CD4-positive, alpha-beta T cell treated with Interferon alpha-2 for 1 hour (primary cell): Measurements from ENCODE around the gene ZBTB20.
A peak's percentile ranks its signal among the peaks of the same experiment; 100 is the strongest.

ENCODE experiments used
- DNase-seq, 2 donors: peaks; one replicate each; pipeline ENCODE4 v3.0.0-alpha.2; 2020 to 2022

ZBTB20 gene

DNA sequence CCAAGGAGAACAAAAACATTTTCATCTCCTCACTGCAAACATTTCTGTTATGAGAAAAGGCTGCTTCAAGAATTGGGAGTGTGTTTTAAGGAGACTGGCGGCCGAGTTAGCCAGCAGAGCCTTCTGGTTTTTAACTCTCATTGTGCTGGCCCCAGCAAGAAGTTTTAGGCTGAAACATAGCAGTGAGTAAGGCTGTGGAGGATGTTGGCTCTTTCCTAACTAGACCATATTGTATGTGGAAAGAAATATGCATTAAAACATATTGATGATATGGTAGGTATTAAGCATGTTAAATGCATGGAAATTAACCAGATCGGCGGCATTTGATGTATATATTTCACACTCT lies 762.6 kb downstream of the ZBTB20 start:
- no peak for DNase-seq

DNA sequence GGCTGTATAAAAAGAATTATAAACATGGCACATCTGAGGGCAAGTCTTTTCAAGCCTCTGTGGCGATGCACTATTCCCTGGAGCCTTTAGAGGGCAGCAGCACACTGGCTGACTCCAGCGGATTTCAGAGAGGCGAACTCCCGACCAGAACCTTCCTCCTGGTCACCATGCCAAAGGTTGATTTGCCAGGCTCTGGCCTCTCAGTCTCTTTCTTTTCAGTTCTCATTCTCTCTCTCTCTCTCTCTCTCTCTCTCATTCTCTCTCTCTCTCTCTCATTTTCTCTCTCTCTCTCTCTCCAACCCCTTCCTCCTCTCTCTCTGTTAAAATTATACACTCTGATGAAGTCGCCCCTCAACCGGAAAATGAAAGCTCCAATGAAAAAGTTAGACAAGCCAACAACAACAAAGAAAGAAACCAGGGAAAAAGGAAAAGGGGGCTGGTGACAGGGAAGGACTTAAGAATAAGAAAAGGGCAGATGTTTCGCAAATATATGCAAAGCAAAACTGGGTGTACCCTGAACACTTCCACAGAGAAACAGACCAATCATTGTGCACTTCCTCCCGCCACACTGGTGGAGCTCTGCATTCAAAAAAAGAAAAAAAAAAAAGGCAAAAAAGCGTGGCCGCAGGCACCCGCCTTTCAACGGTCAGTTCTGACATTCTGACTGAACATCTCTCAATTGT lies 763.1 kb downstream of the ZBTB20 start:
- DNase-seq = peak; percentile 59 to 73

DNA sequence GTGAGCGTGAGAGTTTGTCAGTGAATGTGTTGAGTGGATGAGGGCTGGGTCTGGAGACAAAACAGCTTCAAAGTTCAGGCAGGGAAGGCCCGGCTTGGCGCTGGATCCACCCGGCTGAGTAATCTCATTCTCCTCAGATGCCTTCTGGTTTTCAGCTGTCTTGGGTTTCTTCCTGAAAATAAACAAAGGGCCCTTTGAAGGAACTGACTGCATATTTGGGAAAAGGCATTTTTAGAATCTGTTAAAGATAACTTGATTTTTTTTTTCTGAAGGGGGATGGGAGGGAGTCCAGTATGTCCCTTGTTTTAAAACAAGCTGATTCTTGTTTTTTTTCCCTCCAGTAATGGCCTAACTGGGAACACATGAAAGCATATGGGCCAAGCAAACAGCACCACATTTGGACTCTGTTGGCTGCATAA lies 766.8 kb downstream of the ZBTB20 start:
- DNase-seq = no peak

DNA sequence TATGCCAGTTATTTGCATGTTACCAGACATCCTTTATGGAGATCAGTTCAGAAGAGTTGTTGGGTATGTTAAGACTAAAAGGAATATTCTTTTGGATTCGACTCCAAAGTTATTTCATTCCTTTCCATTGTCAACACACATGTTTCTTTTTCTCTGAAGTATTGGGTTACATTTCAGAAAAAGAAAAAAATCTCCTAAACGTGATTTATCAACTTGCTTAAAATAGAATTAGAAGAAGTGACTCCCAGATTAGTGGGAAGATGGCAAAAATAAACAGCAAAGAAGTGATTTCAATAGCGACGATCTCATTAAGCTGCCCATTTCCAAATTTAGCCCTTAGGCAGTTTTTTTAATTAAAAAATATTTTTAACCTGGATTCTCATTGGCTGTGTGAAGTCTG lies 767.8 kb downstream of the ZBTB20 start:
- DNase-seq = no peak

DNA sequence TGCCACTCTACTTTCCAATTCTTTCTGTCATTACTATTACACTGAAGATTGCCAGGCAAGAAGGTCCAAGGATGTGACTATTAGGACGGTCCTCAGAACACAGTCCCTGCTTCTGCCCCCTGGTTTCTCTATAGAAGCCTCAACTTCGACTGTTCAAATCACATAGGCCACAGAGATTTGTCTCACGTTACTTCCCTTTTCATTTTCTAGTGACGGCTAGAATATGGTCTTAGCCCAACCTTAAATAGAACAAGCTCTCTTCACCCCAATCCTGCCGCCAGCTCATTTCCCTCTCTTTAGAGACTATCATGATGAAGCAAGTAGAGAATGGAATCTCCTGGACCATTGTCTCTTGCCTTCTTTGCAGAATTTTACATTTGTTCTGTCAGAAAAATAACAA lies 768.3 kb downstream of the ZBTB20 start:
- DNase-seq = no peak

DNA sequence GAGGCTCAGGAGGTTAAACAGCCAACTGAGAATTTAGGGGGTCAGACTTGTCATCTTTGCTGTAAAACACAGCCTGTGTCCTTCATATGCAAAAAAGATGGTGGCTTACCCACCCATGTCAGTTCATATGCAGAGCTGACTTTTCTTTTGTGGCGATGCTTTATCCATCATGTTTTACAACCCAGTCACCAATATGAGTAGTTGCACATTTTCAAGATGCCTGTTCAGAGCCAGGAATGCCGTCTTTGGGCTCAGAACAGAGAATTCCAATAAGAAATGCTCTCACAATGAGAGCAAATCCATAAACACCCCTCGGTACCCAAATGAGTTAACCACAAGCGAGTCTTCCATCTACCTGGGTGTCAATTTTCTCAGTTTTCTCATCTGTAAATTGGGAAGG lies 769.7 kb downstream of the ZBTB20 start:
- no peak for DNase-seq

DNA sequence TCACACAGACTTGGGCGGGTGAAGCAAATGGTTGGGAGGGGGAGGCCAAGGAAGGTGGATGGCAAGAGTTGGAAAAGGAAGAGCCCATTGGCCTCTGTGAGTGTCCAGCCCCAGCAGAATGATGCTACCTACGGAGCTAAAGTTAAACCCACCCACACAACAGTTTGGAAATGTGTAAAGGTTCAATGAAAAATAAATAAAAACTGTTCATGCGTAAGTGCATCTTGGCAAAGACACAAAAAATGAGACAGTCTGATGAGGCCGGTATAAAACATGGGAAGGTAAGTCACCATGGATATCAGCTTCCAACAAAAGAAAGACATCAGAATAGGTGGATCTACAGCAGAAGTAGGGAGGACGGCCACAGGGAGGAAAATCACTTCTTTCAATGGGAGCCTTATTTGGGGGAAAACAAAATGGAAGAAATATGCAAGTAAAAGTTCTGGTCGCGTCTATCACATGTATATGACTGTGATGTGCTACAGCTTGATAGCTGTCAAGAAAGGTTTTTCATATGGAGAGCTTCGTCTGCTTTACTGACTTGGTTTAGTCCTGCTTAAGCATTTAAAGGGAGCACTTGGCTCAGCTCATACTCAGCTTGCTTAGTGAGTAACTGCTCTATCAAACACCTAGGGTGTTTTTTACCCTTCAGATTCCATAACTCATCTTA lies 770.4 kb downstream of the ZBTB20 start:
- no peak for DNase-seq

DNA sequence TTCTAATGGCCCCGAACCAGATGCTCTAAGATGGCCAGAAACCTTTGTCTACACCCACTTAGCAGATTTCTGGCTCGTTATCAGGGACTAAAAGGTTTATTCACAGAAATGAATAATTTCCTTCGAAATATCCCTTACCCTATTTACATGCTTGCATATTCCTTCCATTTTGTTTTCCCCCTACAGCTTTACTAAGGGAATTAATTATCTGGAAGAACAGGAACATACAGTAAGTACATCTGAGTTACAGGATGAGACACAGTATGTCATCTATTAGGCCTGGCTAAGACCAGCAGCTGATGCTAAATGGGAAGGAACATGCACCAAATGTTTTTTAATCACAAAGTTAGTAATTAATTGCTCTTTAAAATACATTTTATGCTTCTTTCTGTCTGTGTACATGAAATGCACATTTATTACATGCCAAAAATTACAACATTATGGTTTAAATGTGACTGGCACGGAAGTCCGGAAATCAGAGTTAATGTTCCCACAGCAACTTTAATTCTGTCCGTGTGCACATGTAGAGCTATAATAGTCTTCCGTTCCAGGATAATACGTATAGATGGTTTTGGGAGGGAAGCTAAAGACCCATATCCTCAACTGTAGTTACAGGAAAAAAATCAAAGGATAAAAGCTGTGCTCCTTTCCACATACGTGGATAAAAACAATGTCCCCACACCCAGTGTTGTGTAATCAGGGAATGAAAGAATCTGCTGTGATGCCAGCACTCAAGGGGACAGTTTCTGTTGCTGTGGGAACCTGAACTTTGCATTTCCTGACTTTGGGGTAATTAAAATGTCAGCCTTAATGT lies 771.3 kb downstream of the ZBTB20 start:
- DNase-seq = no peak

DNA sequence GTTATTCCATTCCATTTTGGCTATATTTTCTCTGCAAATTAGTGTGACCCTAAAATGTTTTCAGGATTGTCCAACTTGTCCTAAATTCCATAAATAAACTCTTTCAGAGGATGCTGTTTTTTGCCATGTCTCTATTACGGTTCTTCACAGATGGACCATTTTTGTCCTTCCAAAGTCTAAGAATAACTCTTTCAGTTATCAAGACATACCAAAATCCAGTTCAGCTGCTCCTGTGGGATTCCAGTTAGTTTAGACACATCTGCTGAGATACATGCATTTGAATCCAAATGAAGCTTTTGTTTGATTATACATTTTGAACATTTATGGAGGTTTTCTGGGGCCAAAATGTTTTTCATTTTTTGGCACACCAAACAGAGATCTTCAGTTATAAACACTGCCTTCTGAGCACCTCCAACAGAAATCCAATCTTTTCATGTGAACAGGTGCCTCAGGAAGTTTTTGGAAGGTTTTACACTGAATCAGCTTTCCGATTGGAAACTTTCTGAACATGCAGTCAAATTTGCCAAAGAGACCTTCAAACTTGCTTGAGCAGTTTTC lies 772.6 kb downstream of the ZBTB20 start:
- DNase-seq = no peak

DNA sequence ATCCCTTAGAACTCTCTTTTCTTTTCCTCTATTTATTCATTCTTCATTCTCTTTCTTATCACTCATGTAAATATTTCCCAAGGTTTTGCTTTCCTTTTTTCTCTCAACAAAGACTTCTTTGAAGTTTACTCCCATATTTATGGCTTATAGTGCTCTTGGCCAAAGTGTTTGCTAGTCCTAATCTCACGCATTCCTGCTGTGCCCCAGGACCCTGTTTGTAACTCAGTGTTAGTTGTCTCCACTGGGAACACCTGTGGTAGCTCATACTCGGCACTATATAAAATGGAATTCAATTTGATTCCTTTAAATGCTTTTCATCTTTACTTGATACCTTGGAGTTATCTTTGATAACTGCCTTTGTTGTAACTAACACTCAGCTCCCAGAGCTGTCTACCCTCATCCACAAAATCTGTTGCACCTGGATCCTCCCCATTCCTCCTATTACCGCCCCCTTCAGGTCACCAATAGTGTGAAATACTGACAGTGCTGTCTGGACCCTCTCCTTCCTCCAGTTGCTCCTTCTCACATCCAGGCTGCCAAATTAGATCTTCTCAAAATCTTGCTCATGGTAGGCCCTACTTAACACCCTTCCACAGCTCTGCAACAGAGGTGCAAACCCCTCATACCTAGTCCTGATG lies 776.4 kb downstream of the ZBTB20 start:
- DNase-seq = no peak

DNA sequence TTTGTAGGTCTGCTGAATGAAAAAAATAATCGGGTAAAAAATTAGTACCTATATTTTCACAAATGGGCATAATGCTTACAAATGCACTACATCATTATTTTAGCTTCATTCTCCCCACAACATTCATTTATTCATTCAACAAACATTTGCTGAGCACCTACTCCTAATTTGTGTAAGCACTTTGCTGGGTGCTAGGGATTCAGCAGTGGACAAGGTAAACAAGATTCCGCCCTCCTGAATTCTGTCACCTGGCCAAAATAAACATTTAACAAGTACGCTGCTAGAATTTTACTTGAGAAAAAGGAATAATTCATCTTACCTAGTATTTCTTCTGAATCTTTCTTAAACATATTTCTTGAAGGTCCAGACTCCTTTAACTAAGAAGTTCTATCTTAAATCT lies 781.2 kb downstream of the ZBTB20 start:
- DNase-seq = no peak

DNA sequence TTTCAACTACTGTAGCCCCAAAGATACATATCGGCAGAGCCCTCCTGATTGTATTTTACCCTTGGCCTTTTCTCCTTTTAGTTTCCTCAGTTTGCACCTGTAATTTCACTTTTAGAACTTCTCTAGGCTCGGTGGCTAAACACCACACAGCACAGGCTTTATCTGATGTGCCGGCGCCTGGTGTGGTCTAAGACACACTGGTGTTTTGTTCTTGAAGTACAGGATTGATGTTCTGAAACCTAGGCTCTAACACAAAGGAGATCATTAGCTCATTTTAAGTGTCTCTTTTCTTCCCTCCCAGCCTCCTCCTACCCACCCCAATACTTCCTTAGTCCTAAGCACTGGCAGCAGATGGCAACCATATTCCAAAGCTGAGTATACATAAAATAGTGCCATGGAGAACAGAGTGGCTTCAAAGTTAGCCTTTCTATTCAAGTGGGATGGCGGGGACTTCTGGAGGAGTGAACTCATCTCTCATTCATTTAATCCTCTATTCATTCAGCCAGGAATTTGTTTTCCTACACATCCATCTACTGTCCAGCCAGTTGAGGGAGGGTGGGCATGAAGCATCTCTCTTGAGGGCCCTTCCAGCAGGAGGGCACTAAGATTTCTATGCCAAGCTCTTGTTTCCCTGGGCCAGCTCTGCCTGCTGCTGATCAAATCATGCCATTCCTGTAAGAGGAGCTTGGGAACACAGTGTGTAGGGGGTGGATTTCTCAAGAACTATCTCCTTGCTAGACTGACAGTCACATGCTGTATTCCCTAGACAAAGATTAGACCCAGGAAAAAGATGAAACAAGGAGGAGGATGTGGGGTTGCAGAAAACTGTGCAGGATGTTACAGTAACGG lies 782.1 kb downstream of the ZBTB20 start:
- no peak for DNase-seq

DNA sequence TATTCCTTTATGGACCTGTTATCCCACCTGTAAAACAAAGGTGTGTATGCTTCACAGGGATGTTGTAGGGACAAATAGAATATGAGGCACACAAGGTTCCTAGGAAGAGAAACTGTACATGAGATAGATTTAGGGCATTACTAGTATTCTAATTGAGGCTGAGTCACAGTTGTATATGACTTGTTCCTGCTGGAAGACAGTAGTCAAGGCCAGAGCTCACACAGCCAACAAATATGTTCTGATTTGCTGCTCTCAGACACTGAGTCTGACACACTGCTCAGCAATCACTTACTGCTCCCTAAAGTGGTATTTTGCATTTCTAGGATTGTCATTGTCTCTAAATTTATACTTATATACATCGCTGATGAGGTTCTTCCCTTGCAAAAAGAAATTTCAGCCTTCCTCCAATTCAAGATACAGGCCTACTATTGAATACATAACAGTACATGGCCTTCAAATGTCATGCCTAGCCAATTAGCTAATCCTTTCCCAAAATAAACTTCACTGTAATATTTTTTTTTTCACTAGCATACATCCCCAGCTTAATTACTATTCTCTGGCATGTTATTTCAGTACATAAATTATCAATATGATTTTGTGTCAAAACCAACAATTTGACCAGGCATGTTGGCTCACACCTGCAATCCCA lies 783.4 kb downstream of the ZBTB20 start:
- no peak for DNase-seq

DNA sequence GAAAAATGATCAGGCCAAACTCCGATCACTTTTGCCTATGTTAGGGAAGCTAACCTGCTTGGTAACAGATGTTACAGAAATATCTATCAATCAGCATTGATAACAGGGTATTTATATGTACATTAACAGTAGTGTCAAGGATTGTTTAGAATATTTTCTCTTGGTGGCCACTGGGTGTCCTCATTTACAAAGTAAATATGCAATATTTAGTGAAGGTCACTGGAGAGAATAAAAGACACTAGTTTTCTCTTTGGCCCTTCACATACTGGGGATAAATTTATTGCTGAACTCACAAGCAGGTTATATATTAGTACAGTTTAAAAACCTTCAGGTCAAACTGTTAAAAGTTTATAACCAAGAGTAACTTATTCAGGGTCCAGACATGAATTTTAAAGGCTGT lies 784.3 kb downstream of the ZBTB20 start:
- DNase-seq = peak in 1 of 2 donors; percentile 24

DNA sequence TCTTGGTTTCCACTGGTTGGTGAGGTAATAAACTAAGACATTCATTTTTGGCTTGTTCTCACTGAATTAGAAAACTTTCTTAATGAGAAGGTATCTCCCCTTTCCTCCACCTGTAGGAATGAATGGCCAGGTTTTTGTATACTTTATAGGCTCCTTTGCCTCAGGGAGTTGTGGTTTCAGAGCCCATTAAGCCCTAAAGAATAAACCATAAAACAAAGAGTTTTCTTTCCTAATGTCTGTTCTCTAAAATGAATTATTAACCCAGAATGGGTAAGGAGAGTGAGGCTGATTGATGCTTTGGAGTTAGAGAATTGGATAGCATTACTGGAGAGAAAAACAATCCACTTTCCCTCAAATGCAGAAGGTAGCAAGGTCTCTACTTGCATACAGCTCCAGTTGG lies 785.7 kb downstream of the ZBTB20 start:
- no peak for DNase-seq

DNA sequence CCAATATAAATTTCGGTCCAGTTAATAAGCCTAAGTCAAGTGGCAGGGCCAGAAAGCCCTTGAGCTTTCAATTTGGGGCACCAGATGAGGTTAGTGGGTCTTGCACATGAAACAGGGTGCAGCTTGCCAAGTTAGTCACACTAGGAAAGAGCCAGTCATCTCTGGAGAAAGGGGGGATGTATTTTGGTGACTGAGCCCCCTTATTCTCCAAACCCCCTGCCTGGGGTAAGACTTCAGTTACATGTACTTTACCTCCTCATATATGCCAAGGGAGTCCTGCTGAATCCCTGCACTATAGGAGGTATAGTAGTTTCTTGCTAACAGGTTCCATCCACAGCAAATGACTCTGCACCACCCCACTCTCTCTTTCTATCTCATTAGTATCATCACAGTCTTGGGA lies 790.6 kb downstream of the ZBTB20 start:
- DNase-seq = no peak

DNA sequence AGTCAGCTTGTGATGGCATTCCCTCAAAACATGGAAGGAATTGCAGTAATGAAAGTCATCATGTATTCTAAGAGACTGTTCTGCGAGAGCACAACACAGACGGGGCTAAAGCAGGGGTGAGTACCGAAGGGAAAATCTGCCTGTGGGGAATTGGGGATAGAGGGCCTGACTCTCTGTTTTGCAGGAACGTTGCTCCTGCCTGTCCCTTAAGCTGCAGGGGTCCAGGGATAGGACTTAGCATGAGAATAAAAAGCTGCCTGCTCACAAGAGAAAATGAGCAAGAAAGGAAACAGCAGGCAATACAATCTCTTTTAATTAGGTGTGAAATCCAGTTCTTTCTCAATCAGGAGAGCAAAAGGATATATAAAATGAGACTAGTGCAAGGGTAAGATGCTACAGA lies 791.0 kb downstream of the ZBTB20 start:
- DNase-seq = no peak

DNA sequence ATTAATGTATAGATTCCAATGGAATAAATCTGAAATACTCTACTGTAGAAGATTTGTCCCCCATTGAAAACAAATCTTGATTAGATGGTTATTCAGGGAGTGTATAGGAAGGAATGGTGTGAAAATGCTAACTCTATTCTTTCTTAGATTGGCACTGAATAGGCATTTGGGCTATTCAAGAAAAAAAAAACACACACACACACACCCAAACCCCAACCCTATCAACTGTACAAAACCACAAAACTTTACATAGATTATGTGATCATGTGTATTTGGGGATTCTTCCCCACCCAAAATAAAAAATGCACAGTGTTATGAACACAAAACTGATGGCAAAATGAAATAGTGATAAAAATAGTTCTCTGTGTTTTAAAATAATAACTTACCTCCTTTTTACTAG lies 791.4 kb downstream of the ZBTB20 start:
- DNase-seq = no peak

DNA sequence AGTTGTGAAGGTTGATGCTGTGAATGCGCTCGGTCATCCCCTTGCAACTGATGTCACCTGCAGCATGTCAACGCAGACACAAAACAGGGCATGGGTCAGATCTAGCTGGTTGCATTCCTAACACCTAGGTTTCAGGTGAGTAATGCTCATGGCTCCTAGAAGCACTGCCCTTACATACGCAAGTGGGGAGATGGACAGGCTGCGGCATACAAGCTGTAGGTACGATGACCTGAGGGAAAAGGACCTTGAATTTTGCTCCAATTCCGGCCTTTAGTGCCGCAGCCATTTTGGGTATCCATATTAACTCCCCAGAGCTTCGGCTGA lies 795.3 kb downstream of the ZBTB20 start:
- no peak for DNase-seq

DNA sequence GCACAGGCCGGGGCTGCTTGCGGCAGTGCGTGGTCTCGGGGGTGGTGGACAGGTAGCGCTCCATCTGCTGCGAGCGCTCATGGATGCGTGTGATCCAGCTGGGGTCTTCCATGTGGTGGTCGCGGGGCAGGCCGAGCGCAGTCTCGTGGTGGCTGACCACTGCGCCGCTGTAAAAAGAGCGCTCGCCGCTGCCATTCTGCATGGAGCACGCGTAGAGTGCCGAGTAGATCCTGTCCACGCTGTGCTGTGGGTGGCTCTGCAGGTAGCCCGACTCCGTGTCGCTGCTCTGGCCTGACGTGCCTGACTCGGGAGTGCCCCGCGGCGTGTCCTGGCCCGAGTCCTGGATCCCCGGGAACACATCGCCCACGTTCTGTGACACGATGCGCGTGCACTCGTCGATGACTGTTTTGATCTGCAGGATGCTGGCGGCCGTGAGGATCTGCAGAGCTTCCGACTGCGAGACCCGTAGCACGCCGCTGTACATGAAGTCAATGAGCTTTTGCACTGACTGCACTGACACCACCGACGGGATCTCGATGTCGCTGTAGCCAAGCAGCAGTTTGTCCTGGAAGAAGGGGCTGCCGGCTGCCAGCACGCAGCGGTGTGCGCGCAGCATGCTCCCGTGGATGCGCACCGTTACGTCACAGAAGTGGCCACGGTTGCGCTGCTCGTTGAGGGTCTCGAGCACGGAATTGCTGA lies 795.8 kb downstream of the ZBTB20 start:
- no peak for DNase-seq

DNA sequence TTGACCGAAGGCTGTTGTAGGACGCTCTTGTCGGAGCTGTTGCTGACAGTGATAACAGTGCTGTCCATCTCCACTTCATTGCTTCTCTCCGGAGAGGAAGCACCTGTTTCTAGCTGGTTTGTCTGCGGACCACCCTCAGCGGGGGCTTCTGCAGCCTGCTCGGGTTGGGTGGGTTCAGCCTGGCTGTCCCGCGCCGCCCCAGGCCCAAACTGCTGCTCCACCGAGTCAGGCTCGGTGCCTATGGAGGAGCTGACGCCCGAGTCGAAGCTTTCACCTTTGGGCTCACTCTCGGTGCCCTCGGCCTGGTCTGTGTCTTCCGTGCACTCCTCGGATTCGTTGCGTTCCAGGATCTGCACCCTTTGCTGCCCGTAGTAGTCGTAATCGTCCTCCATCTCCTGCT lies 796.4 kb downstream of the ZBTB20 start:
- DNase-seq = no peak
